ENCODE data around the gene EIF6. TPM values are rescaled to one million over a fixed set of nuclear protein-coding genes. Genes with fewer than 3 reads are reported as not detected.
A peak's percentile ranks its signal among the peaks of the same experiment; 100 is the strongest.

The EIF6 gene
- total RNA-seq, 1 donor from 2014 or later = 226 TPM

DNA sequence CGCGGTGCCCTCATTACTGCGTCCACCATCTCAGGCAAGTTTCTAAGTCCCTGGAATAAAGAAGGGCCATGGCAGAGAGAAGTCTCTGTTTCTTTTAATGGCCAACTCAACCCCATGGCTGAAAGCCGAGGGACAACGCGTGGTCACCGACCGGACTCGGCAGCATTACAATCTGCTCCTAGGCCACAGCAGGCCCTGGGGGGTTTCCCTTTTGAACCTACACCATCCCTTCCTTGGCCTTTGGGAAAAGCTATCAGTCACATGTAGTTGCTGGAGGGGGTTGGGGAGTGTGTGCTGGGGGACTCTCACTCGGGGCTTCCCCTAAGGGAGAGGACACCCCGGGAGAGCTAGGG, 18.8 kb upstream of the EIF6 start:
- DNase-seq (ENCODE audit: low read depth) = no peak
- H3K4me3 ChIP-seq (ENCODE audit: low read depth, low read length) = no peak overlapping the region

DNA sequence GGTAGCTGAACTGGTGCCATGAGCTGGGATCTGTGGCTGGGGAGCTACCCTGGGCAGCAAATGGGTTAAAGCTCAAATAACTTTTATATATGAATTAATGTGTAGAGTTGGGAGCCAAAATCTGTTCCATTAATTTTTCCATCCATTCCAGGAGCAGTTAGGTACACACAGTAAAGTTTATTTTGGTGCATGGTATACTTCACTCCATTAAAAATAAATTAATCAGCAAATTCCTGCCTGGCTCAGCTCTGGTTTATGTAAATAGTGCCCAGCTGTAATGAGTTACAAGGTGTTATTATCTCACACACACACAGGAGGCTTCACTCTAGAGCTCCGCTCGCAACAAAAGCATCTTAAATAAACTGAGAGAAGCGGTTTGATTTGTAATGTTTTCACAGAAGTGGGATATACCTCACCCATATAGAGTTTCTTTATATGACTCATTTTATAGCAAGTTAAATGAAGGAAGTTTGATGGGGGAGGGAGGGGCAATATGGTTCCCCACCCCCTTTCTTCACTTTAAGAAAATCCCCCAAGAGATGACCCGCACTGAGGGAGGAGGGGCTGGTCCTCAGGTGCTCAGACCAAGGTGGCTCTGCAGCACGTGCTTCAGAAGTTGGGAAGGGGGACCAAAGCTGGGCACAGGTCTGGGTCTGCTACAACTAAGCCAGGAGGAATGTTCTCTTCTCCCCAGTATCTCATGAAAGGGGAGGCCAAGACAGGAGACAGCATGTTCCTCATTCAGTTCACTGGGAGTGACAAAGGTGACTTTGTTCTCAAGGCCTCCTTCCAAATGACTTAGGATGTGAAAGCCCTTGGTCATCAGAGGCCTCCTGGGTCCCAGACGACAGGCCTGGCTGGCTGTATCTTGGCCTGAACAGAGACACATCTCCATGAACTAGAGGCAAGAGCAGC, 18.1 kb upstream of the EIF6 start:
- H3K27me3 ChIP-seq (ENCODE audit: control insufficient read depth, insufficient read depth, low read length) = no peaks in the 10 kb centered on the region
- peak; percentile 78 for DNase-seq (ENCODE audit: low read depth)
- peaks cover 5% of the 10 kb centered on the region for H3K36me3 ChIP-seq (ENCODE audit: control insufficient read depth, insufficient read depth, low read length)
- TF ChIP-seq, protein P1, sequence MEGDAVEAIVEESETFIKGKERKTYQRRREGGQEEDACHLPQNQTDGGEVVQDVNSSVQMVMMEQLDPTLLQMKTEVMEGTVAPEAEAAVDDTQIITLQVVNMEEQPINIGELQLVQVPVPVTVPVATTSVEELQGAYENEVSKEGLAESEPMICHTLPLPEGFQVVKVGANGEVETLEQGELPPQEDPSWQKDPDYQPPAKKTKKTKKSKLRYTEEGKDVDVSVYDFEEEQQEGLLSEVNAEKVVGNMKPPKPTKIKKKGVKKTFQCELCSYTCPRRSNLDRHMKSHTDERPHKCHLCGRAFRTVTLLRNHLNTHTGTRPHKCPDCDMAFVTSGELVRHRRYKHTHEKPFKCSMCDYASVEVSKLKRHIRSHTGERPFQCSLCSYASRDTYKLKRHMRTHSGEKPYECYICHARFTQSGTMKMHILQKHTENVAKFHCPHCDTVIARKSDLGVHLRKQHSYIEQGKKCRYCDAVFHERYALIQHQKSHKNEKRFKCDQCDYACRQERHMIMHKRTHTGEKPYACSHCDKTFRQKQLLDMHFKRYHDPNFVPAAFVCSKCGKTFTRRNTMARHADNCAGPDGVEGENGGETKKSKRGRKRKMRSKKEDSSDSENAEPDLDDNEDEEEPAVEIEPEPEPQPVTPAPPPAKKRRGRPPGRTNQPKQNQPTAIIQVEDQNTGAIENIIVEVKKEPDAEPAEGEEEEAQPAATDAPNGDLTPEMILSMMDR (IDR thresholded peaks at IDR 0.05; ENCODE audit: insufficient read depth, low read length, severe bottlenecking) = no peak
- no peak overlapping the region for H3K4me3 ChIP-seq (ENCODE audit: low read depth, low read length)
- no peak for FAIRE-seq

More for the DNA sequence above, 18.8 kb upstream of the EIF6 start:
- TF ChIP-seq, protein P1 (IDR thresholded peaks at IDR 0.05; ENCODE audit: insufficient read depth, low read length, severe bottlenecking) = no peak
- no peak for FAIRE-seq
- Histone ChIP-seq H3K36me3 (ENCODE audit: control insufficient read depth, insufficient read depth, low read length) (peaks cover 5% of the 10 kb centered on the region), H3K27me3 (ENCODE audit: control insufficient read depth, insufficient read depth, low read length) (no peaks in the 10 kb centered on the region)

DNA sequence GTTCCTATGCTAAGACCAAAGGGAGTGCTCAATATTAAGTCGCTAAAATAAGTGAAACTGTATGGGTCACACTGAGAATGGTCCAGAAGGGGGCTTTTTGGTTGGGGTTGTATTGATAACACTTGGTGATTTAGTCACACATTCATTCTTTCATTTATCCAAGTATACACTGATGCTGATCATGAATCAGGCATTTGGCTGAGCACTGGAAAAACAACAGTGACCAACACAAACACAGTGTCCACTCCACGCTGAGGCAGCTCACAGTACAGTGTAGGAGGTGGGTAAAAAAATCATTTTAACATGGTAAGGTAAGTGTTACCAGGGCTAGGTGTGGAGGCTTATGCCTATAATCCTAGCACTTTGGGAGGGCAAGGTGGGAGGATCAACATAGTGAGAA, 16.9 kb upstream of the EIF6 start:
- FAIRE-seq = no peak

DNA sequence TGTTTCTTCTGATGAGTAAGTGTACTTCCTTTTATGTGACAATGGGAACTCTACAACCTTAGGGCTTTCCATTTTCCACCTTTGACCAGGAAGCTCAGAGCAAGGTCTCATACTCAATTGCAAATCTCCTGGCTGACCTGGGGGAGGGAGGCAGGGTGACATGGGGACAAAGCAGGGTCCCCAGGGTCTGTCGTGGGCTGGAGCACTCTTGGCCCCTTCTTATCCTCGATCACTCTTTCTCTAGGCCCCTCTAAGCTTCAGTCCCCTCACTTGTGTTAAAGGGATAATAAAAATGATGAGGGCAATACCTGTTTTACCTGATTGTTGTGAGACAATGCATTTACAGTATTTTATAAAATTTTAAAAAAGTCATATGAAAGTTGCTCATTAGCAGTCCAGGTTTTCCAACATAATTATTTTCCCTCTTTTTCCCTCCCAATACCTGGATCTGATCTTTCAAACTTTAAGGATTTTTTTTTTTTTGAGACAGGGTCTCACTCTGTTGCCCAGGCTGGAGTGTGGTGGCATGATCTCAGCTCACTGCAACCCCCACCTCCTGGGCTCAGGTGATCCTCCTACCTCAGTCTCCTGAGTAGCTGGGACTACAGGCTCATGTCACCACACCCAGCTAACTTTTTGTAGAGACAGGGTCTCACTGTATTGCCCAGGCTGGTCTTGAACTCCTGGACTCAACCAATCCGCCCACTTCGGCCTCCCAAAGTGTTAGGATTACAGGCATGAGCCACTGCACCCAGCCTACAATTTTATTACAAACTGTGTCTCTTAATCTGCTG, 16.1 kb upstream of the EIF6 start:
- FAIRE-seq = no peak
- TF ChIP-seq, protein P1 (IDR thresholded peaks at IDR 0.05; ENCODE audit: insufficient read depth, low read length, severe bottlenecking) = no peak

More for the DNA sequence above, 16.9 kb upstream of the EIF6 start:
- DNase-seq (ENCODE audit: low read depth) = no peak
- no peaks in the 10 kb centered on the region for H3K27me3 ChIP-seq (ENCODE audit: control insufficient read depth, insufficient read depth, low read length)
- no peak overlapping the region for H3K4me3 ChIP-seq (ENCODE audit: low read depth, low read length)
- TF ChIP-seq, protein P1 (IDR thresholded peaks at IDR 0.05; ENCODE audit: insufficient read depth, low read length, severe bottlenecking) = no peak
- peaks cover 5% of the 10 kb centered on the region for H3K36me3 ChIP-seq (ENCODE audit: control insufficient read depth, insufficient read depth, low read length)

DNA sequence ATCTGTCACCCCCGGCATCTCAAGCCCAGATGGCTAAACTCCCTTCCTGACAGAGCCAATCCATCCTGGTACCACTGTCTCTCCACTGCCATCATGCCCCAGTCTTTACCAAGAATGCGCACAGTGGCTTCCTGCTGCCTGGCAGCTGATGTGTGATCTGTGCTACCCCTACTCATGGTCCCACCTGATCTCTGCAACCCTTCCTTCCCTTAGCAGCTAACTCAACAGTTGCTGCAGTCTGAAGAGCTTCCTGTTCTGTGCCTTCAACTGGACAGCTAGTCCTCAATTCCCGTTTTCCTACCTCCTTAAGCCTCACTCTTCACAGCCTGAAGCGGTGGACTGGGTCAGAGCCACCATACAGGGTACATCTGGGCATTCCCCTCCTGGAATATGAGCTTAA, 15.2 kb upstream of the EIF6 start:
- Histone ChIP-seq H3K4me3 (ENCODE audit: low read depth, low read length) (no peak overlapping the region), H3K27me3 (ENCODE audit: control insufficient read depth, insufficient read depth, low read length) (no peaks in the 10 kb centered on the region), H3K36me3 (ENCODE audit: control insufficient read depth, insufficient read depth, low read length) (peaks cover 1% of the 10 kb centered on the region)
- FAIRE-seq (no peak), DNase-seq (ENCODE audit: low read depth) (no peak)
- TF ChIP-seq, protein P1 (IDR thresholded peaks at IDR 0.05; ENCODE audit: insufficient read depth, low read length, severe bottlenecking) = no peak

More for the DNA sequence above, 16.1 kb upstream of the EIF6 start:
- no peak for DNase-seq (ENCODE audit: low read depth)
- Histone ChIP-seq H3K4me3 (ENCODE audit: low read depth, low read length) (no peak overlapping the region), H3K27me3 (ENCODE audit: control insufficient read depth, insufficient read depth, low read length) (no peaks in the 10 kb centered on the region), H3K36me3 (ENCODE audit: control insufficient read depth, insufficient read depth, low read length) (peaks cover 1% of the 10 kb centered on the region)

Measured in bronchial epithelial cell (primary cell).